Measurements from ENCODE around the gene EYA4.
A peak's percentile ranks its signal among the peaks of the same experiment; 100 is the strongest.

EYA4 gene

DNA sequence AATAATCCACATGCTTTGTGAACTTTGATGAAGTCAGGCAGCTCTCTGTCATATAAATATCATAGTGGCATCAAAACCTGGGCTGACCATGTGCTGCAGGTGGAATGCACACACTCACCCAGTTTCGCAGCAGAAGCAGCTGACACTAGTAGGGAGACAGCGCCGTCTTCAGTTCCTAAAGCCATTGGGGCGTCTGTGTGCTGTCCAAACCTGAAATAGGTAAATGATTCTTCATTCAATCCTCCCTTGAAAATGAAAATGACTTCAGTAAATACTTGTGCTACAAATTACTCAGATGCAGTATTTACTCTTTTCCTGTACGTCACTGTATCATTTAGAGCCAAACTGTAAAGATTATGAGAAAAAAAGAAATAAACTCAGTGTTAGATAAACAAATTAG, 127.5 kb downstream of the EYA4 start:
- ChIA-PET CTCF (interaction anchor here (0.6 to 1.1 kb wide), 6 partner anchors 26 to 446 kb away, joined by 3 to 7 read pairs (median 3); no protein-coding TSS in a partner anchor), POLR2A (no interaction called here)
- H3K9me3 ChIP-seq (ENCODE audit: control insufficient read depth, insufficient read depth, low read depth, low read length), result no peaks in the 10 kb centered on the region
- peaks cover 39% of the 10 kb centered on the region for H3K4me1 ChIP-seq (ENCODE audit: control insufficient read depth, insufficient read depth, low read length)
- H3K4me3 ChIP-seq (ENCODE audit: low read depth, low read length), result no peak overlapping the region
- peak overlapping the region; percentile 37 for H3K27ac ChIP-seq (ENCODE audit: extremely low read depth, low read depth, low read length)
- no peaks in the 10 kb centered on the region for H3K36me3 ChIP-seq (ENCODE audit: control insufficient read depth in 2 of 2, insufficient read depth in 1 of 2, low read length in 2 of 2)
- TF ChIP-seq ZNF837 (tag by site-specific recombination; IDR thresholded peaks at IDR 0.05) (no peak), MEIS1 (CRISPR knock-in tag; IDR thresholded peaks at IDR 0.05; ENCODE audit: borderline replicate concordance) (no peak), PATZ1 (tag by site-specific recombination; IDR thresholded peaks at IDR 0.05) (no peak), PRDM1 (tag by site-specific recombination; IDR thresholded peaks at IDR 0.05) (no peak), ZFP37 (tag by site-specific recombination; IDR thresholded peaks at IDR 0.05) (no peak), ZFP3 (tag by site-specific recombination; IDR thresholded peaks at IDR 0.05; ENCODE audit: low read depth) (no peak), ZNF600 (tag by site-specific recombination; IDR thresholded peaks at IDR 0.05) (0 out of 2 replicates have a peak, but pooled peaks have one; percentile 28), ZNF202 (tag by site-specific recombination; IDR thresholded peaks at IDR 0.05; ENCODE audit: borderline replicate concordance) (no peak), ZNF362 (tag by site-specific recombination; IDR thresholded peaks at IDR 0.05) (0 out of 2 replicates have a peak, but pooled peaks have one; percentile 22), MZF1 (tag by site-specific recombination; IDR thresholded peaks at IDR 0.05; ENCODE audit: borderline replicate concordance) (peak; percentile 32; the same call in 1 of the 2 replicates), ZNF48 (tag by site-specific recombination; IDR thresholded peaks at IDR 0.05) (no peak), ZNF529 (tag by site-specific recombination; IDR thresholded peaks at IDR 0.05; ENCODE audit: insufficient replicate concordance) (no peak), SCRT2 (tag by site-specific recombination; IDR thresholded peaks at IDR 0.05) (peak; percentile 82), WT1 (tag by site-specific recombination; IDR thresholded peaks at IDR 0.05) (peak; percentile 94), ZNF184 (tag by site-specific recombination; IDR thresholded peaks at IDR 0.05) (no peak), ZBTB48 (tag by site-specific recombination; IDR thresholded peaks at IDR 0.05) (no peak), PRDM4 (tag by site-specific recombination; IDR thresholded peaks at IDR 0.05) (no peak), GLI4 (tag by site-specific recombination; IDR thresholded peaks at IDR 0.05) (no peak), ZSCAN30 (tag by site-specific recombination; IDR thresholded peaks at IDR 0.05) (peak; percentile 44; the same call in 1 of the 2 replicates), ZNF623 (tag by site-specific recombination; IDR thresholded peaks at IDR 0.05) (no peak), MYNN (tag by site-specific recombination; IDR thresholded peaks at IDR 0.05; ENCODE audit: borderline replicate concordance) (no peak), ZNF530 (tag by site-specific recombination; IDR thresholded peaks at IDR 0.05; ENCODE audit: low read depth) (no peak), YY2 (tag by site-specific recombination; IDR thresholded peaks at IDR 0.05) (no peak), ZNF211 (tag by site-specific recombination; IDR thresholded peaks at IDR 0.05; ENCODE audit: low read depth) (no peak), ZNF555 (tag by site-specific recombination; conservative IDR thresholded peaks at IDR 0.05) (no peak), ZNF239 (tag by site-specific recombination; IDR thresholded peaks at IDR 0.05) (no peak)
- TF ChIP-seq, protein P1, sequence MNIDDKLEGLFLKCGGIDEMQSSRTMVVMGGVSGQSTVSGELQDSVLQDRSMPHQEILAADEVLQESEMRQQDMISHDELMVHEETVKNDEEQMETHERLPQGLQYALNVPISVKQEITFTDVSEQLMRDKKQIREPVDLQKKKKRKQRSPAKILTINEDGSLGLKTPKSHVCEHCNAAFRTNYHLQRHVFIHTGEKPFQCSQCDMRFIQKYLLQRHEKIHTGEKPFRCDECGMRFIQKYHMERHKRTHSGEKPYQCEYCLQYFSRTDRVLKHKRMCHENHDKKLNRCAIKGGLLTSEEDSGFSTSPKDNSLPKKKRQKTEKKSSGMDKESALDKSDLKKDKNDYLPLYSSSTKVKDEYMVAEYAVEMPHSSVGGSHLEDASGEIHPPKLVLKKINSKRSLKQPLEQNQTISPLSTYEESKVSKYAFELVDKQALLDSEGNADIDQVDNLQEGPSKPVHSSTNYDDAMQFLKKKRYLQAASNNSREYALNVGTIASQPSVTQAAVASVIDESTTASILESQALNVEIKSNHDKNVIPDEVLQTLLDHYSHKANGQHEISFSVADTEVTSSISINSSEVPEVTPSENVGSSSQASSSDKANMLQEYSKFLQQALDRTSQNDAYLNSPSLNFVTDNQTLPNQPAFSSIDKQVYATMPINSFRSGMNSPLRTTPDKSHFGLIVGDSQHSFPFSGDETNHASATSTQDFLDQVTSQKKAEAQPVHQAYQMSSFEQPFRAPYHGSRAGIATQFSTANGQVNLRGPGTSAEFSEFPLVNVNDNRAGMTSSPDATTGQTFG (tag by site-specific recombination; IDR thresholded peaks at IDR 0.05; ENCODE audit: borderline replicate concordance), result no peak
- TF ChIP-seq, protein P2, sequence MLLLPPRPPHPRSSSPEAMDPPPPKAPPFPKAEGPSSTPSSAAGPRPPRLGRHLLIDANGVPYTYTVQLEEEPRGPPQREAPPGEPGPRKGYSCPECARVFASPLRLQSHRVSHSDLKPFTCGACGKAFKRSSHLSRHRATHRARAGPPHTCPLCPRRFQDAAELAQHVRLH (tag by site-specific recombination; IDR thresholded peaks at IDR 0.05), result no peak
- TF ChIP-seq, protein P3, sequence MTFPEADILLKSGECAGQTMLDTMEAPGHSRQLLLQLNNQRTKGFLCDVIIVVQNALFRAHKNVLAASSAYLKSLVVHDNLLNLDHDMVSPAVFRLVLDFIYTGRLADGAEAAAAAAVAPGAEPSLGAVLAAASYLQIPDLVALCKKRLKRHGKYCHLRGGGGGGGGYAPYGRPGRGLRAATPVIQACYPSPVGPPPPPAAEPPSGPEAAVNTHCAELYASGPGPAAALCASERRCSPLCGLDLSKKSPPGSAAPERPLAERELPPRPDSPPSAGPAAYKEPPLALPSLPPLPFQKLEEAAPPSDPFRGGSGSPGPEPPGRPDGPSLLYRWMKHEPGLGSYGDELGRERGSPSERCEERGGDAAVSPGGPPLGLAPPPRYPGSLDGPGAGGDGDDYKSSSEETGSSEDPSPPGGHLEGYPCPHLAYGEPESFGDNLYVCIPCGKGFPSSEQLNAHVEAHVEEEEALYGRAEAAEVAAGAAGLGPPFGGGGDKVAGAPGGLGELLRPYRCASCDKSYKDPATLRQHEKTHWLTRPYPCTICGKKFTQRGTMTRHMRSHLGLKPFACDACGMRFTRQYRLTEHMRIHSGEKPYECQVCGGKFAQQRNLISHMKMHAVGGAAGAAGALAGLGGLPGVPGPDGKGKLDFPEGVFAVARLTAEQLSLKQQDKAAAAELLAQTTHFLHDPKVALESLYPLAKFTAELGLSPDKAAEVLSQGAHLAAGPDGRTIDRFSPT (tag by site-specific recombination; IDR thresholded peaks at IDR 0.05), result no peak
